ENCODE measurements around the gene PLPP2.

DNA sequence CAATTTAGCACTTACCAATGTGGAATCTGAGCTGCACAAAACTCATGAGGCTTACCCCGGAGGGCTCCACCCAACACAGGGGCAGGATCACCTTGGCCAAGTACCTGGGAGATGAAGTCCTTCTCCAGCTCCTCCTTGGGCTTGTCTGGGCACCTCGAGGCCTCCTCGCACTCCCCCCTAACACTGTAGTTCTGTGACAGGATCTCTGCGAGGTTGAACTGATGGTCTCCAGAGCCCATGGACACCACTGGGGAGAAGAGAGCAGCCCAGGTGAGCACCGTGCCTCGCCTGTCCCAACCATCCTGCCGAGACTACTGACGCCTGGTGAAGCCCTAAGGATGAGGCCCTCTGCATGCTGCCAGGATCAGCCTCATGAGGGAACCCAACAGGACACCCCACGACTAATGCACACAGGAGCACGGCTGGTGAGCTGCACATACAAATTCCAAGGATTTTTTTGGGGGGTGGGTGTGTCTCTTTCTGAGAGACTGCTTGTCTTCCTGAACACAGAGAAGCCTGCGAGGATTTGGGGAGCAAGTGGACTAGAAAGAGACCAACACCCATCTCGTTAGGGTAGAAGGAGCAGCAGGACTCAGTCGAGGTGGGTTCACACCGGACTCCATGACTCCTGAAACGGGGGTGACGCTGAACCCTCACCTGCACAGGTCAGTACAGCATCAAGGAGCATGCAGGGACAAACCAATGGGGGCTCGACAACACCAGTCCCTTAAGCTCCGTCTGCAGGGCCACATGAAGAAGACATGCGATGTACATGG lies 43.3 kb upstream of the PLPP2 start:
- TF ChIP-seq, protein P1, sequence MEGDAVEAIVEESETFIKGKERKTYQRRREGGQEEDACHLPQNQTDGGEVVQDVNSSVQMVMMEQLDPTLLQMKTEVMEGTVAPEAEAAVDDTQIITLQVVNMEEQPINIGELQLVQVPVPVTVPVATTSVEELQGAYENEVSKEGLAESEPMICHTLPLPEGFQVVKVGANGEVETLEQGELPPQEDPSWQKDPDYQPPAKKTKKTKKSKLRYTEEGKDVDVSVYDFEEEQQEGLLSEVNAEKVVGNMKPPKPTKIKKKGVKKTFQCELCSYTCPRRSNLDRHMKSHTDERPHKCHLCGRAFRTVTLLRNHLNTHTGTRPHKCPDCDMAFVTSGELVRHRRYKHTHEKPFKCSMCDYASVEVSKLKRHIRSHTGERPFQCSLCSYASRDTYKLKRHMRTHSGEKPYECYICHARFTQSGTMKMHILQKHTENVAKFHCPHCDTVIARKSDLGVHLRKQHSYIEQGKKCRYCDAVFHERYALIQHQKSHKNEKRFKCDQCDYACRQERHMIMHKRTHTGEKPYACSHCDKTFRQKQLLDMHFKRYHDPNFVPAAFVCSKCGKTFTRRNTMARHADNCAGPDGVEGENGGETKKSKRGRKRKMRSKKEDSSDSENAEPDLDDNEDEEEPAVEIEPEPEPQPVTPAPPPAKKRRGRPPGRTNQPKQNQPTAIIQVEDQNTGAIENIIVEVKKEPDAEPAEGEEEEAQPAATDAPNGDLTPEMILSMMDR (IDR thresholded peaks at IDR 0.05), result no peak
- TF ChIP-seq POLR2A (IDR thresholded peaks at IDR 0.05) (no peak), POLR2AphosphoS5 (IDR thresholded peaks at IDR 0.05) (no peak), EP300 (IDR thresholded peaks at IDR 0.05) (no peak)
